HG02970 (cell line): Measurements from ENCODE around the gene RPH3AL.

Source experiments
- ATAC-seq: cut with Tn5 transposase; IDR thresholded peaks from one replicate; pipeline ENCODE4 v1.9.1; 2021; ENCODE audit warnings: mild to moderate bottlenecking, moderate library complexity, moderate number of reproducible peaks; ENCODE audit not compliant: unreplicated experiment, low FRiP score

RPH3AL gene

GRCh38 chr17:353838-354234 lies 1.2 kb upstream of the RPH3AL start:
- no peak for ATAC-seq

- ATAC-seq: no peak
Observed at GRCh38 chr17:353213-353837, 718 bp upstream of the RPH3AL start.

- no peak for ATAC-seq
Observed at GRCh38 chr17:351875-352420, 659 bp downstream of the RPH3AL start.

- ATAC-seq: no peak
Observed at GRCh38 chr17:351449-351738, 1.2 kb downstream of the RPH3AL start.

GRCh38 chr17:350706-351448 lies 1.7 kb downstream of the RPH3AL start:
- no peak for ATAC-seq

- no peak for ATAC-seq
Observed at GRCh38 chr17:349666-350065, 2.9 kb downstream of the RPH3AL start.

GRCh38 chr17:348692-349425 lies 3.7 kb downstream of the RPH3AL start:
- ATAC-seq: no peak

GRCh38 chr17:348012-348411 lies 4.6 kb downstream of the RPH3AL start:
- no peak for ATAC-seq

- no peak for ATAC-seq
Observed at GRCh38 chr17:347309-347899, 5.2 kb downstream of the RPH3AL start.

- ATAC-seq: no peak
Observed at GRCh38 chr17:345992-346785, 6.4 kb downstream of the RPH3AL start.

- no peak for ATAC-seq
Observed at GRCh38 chr17:345261-345660, 7.3 kb downstream of the RPH3AL start.

GRCh38 chr17:343875-344752 lies 8.5 kb downstream of the RPH3AL start:
- ATAC-seq: no peak

- no peak for ATAC-seq
Observed at GRCh38 chr17:343211-343610, 9.4 kb downstream of the RPH3AL start.

GRCh38 chr17:340074-340473 lies 12.5 kb downstream of the RPH3AL start:
- no peak for ATAC-seq

- no peak for ATAC-seq
Observed at GRCh38 chr17:339193-340061, 13.2 kb downstream of the RPH3AL start.

GRCh38 chr17:338442-339192 lies 14.0 kb downstream of the RPH3AL start:
- ATAC-seq: no peak

GRCh38 chr17:337866-338265 lies 14.7 kb downstream of the RPH3AL start:
- ATAC-seq: no peak

GRCh38 chr17:337453-337852 lies 15.2 kb downstream of the RPH3AL start:
- ATAC-seq: no peak
